Muscle layer of duodenum (tissue), 2 donors: Measurements from ENCODE around the gene CREM.

Experiments used
- H3K27ac ChIP-seq: one replicate; pipeline ENCODE4 v1.7.0; 2013; ENCODE audit warnings: mild to moderate bottlenecking, low read length
- H3K27me3 ChIP-seq: one replicate; pipeline ENCODE4 v1.7.0; 2013; ENCODE audit warnings: low read depth, mild to moderate bottlenecking, control low read depth, low read length
- H3K36me3 ChIP-seq, 2 donors: one replicate each; pipeline ENCODE4 v1.7.0; 2013; ENCODE audit warnings: low read length in 2 of 2, control low read depth in 1 of 2, mild to moderate bottlenecking in 1 of 2; ENCODE audit not compliant: insufficient read depth in 2 of 2, control insufficient read depth in 1 of 2
- H3K4me1 ChIP-seq, 2 donors: one replicate each; pipeline ENCODE4 v1.7.0; 2013; ENCODE audit warnings: low read length in 2 of 2, mild to moderate bottlenecking in 2 of 2, control low read depth in 1 of 2, moderate library complexity in 1 of 2; ENCODE audit not compliant: insufficient read depth in 2 of 2, control insufficient read depth in 1 of 2
- H3K4me3 ChIP-seq, 2 donors: one replicate each; pipeline ENCODE4 v1.7.0; 2013; ENCODE audit warnings: low read length in 2 of 2, low read depth in 1 of 2, mild to moderate bottlenecking in 1 of 2
- H3K9me3 ChIP-seq, 2 donors: one replicate each; pipeline ENCODE4 v1.7.0; 2013; ENCODE audit warnings: low read length in 2 of 2, control low read depth in 1 of 2, mild to moderate bottlenecking in 1 of 2; ENCODE audit not compliant: control insufficient read depth in 1 of 2
- donor health status: healthy.

Gene CREM

GRCh38 chr10:35097510-35097909 is 29.1 kb upstream of the CREM start:
- Histone ChIP-seq H3K36me3 (no peaks in the 10 kb centered on the region), H3K4me1 (no peaks in the 10 kb centered on the region), H3K4me3 (no peak overlapping the region), H3K27ac (no peak overlapping the region), H3K27me3 (peaks cover 5% of the 10 kb centered on the region), H3K9me3 (no peaks in the 10 kb centered on the region)

DNA sequence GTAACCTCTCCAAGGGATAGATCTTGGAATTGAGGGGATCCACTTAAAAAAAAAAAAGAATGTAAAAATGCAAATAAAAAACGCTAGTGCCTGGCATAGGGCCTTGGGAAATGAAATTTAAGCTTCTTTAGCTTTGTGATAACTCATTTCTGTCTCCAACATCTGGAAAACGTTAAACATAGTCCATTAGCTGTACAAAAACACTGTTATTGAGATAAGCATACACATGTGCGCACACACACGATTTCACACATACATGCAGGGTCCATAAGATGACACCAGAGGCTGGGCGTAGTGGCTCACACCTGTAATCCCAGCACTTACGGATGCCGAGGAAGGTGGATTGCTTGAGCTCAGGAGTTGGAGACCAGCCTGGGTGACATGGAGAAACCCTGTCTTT is 22.8 kb upstream of the CREM start:
- Histone ChIP-seq H3K36me3 (no peaks in the 10 kb centered on the region), H3K4me1 (no peaks in the 10 kb centered on the region), H3K27me3 (no peaks in the 10 kb centered on the region), H3K9me3 (no peaks in the 10 kb centered on the region), H3K27ac (no peak overlapping the region), H3K4me3 (no peak overlapping the region)

DNA sequence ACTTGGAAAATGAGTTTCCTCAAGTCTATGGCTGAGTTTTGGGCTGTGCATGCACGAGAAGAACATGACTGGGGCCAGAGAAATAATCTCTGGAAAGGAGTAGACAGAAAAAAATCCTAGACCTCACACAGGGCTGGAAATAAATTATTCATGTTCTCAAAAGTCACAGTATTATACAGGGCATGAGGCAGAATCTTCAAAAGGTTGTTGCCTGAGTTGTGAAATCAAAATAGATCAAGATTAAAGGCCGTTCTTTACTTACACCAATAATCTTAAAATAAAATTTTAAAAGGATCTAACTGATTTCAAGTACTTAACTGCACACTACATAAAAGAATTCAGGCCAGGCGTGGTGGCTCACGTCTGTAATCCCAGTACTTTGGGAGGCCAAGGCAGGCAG is 14.1 kb upstream of the CREM start:
- no peaks in the 10 kb centered on the region for H3K36me3 ChIP-seq
- H3K27ac ChIP-seq, result no peak overlapping the region
- H3K4me1 ChIP-seq, result no peaks in the 10 kb centered on the region
- no peaks in the 10 kb centered on the region for H3K27me3 ChIP-seq
- H3K9me3 ChIP-seq, result no peaks in the 10 kb centered on the region
- H3K4me3 ChIP-seq, result no peak overlapping the region

- Histone ChIP-seq H3K27ac (no peak overlapping the region), H3K9me3 (no peaks in the 10 kb centered on the region), H3K36me3 (no peaks in the 10 kb centered on the region), H3K4me3 (no peak overlapping the region), H3K27me3 (no peaks in the 10 kb centered on the region), H3K4me1 (no peaks in the 10 kb centered on the region)
These were observed 7.3 kb upstream of the CREM start for GRCh38 chr10:35119378-35119777.

- H3K27ac ChIP-seq, result no peak overlapping the region
- no peaks in the 10 kb centered on the region for H3K9me3 ChIP-seq
- peaks cover 0 to 11% of the 10 kb centered on the region in 2 donors for H3K4me1 ChIP-seq
These were observed 2.1 kb upstream of the CREM start for GRCh38 chr10:35124540-35124939.

GRCh38 chr10:35126062-35126529 is 550 bp upstream of the CREM start:
- H3K4me3 ChIP-seq, result peak overlapping the region; percentile 59 to 70
- H3K27me3 ChIP-seq, result no peaks in the 10 kb centered on the region
- H3K4me1 ChIP-seq, result peaks cover 0 to 11% of the 10 kb centered on the region in 2 donors
- H3K9me3 ChIP-seq, result no peaks in the 10 kb centered on the region
- no peaks in the 10 kb centered on the region for H3K36me3 ChIP-seq
- H3K27ac ChIP-seq, result peak overlapping the region; percentile 79

More at GRCh38 chr10:35124540-35124939, 2.1 kb upstream of the CREM start:
- H3K36me3 ChIP-seq, result no peaks in the 10 kb centered on the region
- no peaks in the 10 kb centered on the region for H3K27me3 ChIP-seq
- H3K4me3 ChIP-seq, result no peak overlapping the region

DNA sequence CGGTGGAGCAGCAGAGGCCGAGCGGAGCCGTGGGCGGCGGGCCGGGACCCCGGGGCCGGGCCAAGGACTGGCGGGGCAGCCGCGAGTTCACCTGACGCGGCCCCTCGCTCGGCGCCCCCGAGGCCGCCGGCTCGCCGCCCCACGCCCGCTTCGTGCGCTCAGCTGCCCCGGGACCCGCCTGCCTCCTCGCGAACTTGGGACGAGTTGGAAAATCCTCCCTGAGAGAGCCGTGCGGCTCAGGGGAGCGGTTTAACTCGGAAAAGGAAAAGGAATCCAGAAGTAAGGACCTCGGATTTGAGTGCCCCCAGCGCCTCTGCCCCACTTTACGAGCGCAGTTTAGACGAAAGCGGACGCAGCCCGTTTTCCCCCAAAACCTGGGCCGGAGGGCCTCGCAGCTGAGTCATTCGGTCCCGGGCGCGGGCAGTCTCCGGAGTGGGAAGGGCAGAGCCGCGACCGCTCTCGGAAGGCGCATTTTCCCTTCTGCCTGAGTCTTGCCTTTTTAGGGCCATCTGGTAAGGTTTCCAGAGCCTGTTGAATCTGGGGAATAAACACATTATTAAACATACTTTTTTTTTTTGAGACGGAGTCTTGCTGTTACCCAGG is 744 bp downstream of the CREM start:
- Histone ChIP-seq H3K36me3 (no peaks in the 10 kb centered on the region), H3K27ac (peak overlapping the region; percentile 99), H3K4me1 (peaks cover 0 to 11% of the 10 kb centered on the region in 2 donors), H3K27me3 (no peaks in the 10 kb centered on the region), H3K4me3 (peak overlapping the region; percentile 70 to 88), H3K9me3 (no peaks in the 10 kb centered on the region)

- Histone ChIP-seq H3K36me3 (no peaks in the 10 kb centered on the region), H3K9me3 (no peaks in the 10 kb centered on the region), H3K4me3 (no peak overlapping the region), H3K27me3 (no peaks in the 10 kb centered on the region), H3K27ac (no peak overlapping the region), H3K4me1 (peaks cover 0 to 11% of the 10 kb centered on the region in 2 donors)
These were observed 2.6 kb downstream of the CREM start for GRCh38 chr10:35129185-35129674.

- no peaks in the 10 kb centered on the region for H3K36me3 ChIP-seq
- H3K9me3 ChIP-seq, result no peaks in the 10 kb centered on the region
- H3K27ac ChIP-seq, result no peak overlapping the region
- H3K4me1 ChIP-seq, result peaks cover 0 to 11% of the 10 kb centered on the region in 2 donors
- H3K4me3 ChIP-seq, result no peak overlapping the region
- no peaks in the 10 kb centered on the region for H3K27me3 ChIP-seq
These were observed 4.0 kb downstream of the CREM start for GRCh38 chr10:35130663-35131062.

- Histone ChIP-seq H3K27ac (no peak overlapping the region), H3K4me3 (no peak overlapping the region), H3K4me1 (peaks cover 0 to 10% of the 10 kb centered on the region in 2 donors), H3K27me3 (no peaks in the 10 kb centered on the region), H3K9me3 (no peaks in the 10 kb centered on the region), H3K36me3 (no peaks in the 10 kb centered on the region)
These were observed 6.1 kb downstream of the CREM start for GRCh38 chr10:35132727-35133126.

DNA sequence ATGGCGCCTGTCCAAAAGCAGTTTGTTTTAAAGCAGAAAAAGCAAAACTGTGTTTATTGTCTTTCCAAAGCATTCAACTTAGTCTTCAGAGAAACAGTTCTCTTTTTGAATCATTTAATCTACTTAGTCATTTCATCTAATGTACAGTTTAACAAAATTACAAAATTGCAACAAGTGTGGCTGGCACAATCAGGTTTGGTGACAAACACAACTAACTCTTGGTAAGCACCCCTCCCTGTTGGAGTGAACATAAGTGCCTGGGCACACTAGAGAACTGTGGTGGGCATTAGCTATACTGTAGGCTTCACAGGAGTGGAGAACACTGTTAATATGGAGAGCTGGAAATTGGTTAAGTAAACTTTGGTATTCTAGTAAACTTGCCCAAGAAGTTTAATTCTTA is 6.9 kb downstream of the CREM start:
- Histone ChIP-seq H3K4me3 (no peak overlapping the region), H3K4me1 (peaks cover 0 to 4% of the 10 kb centered on the region in 2 donors), H3K27me3 (no peaks in the 10 kb centered on the region)

GRCh38 chr10:35135861-35136260 is 9.2 kb downstream of the CREM start:
- Histone ChIP-seq H3K27me3 (no peaks in the 10 kb centered on the region), H3K36me3 (no peaks in the 10 kb centered on the region), H3K9me3 (no peaks in the 10 kb centered on the region), H3K4me1 (no peaks in the 10 kb centered on the region), H3K27ac (no peak overlapping the region), H3K4me3 (no peak overlapping the region)

More for the DNA sequence above, 6.9 kb downstream of the CREM start:
- Histone ChIP-seq H3K27ac (no peak overlapping the region), H3K36me3 (no peaks in the 10 kb centered on the region), H3K9me3 (no peaks in the 10 kb centered on the region)
